Measurements from ENCODE around the gene CA5A. TPM values are rescaled to one million over a fixed set of nuclear protein-coding genes. Genes with fewer than 3 reads are reported as not detected.

CA5A gene
- total and polyA plus RNA-seq, 2 of the 13 experiments (the other 11 are each of a cell fraction or from before 2014, with no cell fraction given): 66.8 to 106 TPM

DNA sequence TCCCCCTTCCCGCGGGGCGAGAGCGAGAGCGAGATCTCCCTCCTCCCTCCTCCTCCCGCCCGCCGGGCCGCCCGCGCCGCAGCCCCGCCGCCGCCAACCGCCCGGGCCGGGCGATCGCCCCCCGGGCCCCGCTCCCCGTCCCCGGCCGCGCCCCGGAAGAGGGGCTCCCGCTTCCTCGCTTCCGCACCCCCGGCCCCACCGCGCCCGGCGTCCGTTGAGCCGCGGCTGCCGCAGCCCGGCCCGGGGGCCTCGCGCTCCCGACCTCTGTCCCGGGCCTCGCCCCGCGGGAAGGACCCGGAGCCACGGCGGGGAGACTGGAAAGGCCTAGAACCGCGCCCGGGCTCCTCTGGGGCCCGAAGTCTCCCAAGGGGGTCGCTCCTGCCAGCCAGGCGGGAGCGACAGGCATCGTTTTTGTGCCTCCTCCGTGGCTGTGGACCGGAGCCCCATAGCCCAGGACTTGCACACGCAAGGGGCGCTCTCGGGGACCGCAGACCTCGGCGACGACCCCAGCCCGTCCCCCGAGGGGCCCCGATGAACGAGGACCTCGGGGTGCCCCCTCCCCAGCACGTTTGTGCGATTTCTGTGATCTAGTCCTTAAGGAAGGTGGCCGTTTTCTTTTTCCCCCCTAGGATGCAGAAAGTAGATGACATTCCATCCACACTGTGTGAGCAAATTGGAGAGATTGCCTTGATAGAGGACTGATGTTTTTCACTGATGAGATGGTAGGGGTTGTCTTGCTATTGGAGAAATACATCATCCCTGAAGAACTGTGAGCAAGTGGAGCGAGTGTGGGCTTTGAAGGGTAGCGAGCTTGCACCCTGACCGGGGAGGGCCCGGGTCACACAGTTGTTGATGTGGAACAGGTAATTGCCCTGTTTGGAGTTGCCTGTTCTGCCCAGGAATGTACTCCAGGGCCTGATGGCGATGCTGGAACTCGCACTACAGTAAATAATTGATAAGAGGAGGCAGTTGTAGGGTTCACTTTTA lies 15.5 kb upstream of the CA5A start (continued):
- TF ChIP-seq, protein P1, sequence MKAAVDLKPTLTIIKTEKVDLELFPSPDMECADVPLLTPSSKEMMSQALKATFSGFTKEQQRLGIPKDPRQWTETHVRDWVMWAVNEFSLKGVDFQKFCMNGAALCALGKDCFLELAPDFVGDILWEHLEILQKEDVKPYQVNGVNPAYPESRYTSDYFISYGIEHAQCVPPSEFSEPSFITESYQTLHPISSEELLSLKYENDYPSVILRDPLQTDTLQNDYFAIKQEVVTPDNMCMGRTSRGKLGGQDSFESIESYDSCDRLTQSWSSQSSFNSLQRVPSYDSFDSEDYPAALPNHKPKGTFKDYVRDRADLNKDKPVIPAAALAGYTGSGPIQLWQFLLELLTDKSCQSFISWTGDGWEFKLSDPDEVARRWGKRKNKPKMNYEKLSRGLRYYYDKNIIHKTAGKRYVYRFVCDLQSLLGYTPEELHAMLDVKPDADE (CRISPR knock-in tag; IDR thresholded peaks at IDR 0.05): no peak
- TF ChIP-seq ZNF20 (CRISPR knock-in tag; IDR thresholded peaks at IDR 0.05) (no peak), ADNP (CRISPR knock-in tag; IDR thresholded peaks at IDR 0.05) (no peak), ZSCAN22 (CRISPR knock-in tag; IDR thresholded peaks at IDR 0.05) (no peak), ZNF383 (CRISPR knock-in tag; IDR thresholded peaks at IDR 0.05; ENCODE audit: borderline replicate concordance) (no peak), NFYC (CRISPR knock-in tag; IDR thresholded peaks at IDR 0.05) (no peak), ZNF34 (CRISPR knock-in tag; IDR thresholded peaks at IDR 0.05; ENCODE audit: borderline replicate concordance) (no peak), PCBP2 (optimal IDR thresholded peaks at IDR 0.05; ENCODE audit: low read depth, low read length, poor library complexity, severe bottlenecking) (no peak), ZNF605 (CRISPR knock-in tag; IDR thresholded peaks at IDR 0.05) (no peak), SOX6 (IDR thresholded peaks at IDR 0.05) (no peak), SOX6 (CRISPR knock-in tag; IDR thresholded peaks at IDR 0.05) (no peak), ZBTB7B (CRISPR knock-in tag; IDR thresholded peaks at IDR 0.05) (peak; percentile 55; the same call in 1 of the 2 replicates)
- TF ChIP-seq, protein P2, sequence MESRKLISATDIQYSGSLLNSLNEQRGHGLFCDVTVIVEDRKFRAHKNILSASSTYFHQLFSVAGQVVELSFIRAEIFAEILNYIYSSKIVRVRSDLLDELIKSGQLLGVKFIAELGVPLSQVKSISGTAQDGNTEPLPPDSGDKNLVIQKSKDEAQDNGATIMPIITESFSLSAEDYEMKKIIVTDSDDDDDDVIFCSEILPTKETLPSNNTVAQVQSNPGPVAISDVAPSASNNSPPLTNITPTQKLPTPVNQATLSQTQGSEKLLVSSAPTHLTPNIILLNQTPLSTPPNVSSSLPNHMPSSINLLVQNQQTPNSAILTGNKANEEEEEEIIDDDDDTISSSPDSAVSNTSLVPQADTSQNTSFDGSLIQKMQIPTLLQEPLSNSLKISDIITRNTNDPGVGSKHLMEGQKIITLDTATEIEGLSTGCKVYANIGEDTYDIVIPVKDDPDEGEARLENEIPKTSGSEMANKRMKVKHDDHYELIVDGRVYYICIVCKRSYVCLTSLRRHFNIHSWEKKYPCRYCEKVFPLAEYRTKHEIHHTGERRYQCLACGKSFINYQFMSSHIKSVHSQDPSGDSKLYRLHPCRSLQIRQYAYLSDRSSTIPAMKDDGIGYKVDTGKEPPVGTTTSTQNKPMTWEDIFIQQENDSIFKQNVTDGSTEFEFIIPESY (CRISPR knock-in tag; IDR thresholded peaks at IDR 0.05): no peak
- TF ChIP-seq, protein P3, sequence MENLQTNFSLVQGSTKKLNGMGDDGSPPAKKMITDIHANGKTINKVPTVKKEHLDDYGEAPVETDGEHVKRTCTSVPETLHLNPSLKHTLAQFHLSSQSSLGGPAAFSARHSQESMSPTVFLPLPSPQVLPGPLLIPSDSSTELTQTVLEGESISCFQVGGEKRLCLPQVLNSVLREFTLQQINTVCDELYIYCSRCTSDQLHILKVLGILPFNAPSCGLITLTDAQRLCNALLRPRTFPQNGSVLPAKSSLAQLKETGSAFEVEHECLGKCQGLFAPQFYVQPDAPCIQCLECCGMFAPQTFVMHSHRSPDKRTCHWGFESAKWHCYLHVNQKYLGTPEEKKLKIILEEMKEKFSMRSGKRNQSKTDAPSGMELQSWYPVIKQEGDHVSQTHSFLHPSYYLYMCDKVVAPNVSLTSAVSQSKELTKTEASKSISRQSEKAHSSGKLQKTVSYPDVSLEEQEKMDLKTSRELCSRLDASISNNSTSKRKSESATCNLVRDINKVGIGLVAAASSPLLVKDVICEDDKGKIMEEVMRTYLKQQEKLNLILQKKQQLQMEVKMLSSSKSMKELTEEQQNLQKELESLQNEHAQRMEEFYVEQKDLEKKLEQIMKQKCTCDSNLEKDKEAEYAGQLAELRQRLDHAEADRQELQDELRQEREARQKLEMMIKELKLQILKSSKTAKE (CRISPR knock-in tag; IDR thresholded peaks at IDR 0.05; ENCODE audit: borderline replicate concordance): no peak
- TF ChIP-seq, protein P4, sequence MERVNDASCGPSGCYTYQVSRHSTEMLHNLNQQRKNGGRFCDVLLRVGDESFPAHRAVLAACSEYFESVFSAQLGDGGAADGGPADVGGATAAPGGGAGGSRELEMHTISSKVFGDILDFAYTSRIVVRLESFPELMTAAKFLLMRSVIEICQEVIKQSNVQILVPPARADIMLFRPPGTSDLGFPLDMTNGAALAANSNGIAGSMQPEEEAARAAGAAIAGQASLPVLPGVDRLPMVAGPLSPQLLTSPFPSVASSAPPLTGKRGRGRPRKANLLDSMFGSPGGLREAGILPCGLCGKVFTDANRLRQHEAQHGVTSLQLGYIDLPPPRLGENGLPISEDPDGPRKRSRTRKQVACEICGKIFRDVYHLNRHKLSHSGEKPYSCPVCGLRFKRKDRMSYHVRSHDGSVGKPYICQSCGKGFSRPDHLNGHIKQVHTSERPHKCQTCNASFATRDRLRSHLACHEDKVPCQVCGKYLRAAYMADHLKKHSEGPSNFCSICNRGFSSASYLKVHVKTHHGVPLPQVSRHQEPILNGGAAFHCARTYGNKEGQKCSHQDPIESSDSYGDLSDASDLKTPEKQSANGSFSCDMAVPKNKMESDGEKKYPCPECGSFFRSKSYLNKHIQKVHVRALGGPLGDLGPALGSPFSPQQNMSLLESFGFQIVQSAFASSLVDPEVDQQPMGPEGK (CRISPR knock-in tag; IDR thresholded peaks at IDR 0.05): no peak
- TF ChIP-seq, protein P5, sequence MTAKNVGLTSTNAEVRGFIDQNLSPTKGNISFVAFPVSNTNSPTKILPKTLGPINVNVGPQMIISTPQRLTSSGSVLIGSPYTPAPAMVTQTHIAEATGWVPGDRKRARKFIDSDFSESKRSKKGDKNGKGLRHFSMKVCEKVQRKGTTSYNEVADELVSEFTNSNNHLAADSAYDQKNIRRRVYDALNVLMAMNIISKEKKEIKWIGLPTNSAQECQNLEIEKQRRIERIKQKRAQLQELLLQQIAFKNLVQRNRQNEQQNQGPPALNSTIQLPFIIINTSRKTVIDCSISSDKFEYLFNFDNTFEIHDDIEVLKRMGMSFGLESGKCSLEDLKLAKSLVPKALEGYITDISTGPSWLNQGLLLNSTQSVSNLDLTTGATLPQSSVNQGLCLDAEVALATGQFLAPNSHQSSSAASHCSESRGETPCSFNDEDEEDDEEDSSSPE (CRISPR knock-in tag; IDR thresholded peaks at IDR 0.05): no peak
- TF ChIP-seq, protein P6, sequence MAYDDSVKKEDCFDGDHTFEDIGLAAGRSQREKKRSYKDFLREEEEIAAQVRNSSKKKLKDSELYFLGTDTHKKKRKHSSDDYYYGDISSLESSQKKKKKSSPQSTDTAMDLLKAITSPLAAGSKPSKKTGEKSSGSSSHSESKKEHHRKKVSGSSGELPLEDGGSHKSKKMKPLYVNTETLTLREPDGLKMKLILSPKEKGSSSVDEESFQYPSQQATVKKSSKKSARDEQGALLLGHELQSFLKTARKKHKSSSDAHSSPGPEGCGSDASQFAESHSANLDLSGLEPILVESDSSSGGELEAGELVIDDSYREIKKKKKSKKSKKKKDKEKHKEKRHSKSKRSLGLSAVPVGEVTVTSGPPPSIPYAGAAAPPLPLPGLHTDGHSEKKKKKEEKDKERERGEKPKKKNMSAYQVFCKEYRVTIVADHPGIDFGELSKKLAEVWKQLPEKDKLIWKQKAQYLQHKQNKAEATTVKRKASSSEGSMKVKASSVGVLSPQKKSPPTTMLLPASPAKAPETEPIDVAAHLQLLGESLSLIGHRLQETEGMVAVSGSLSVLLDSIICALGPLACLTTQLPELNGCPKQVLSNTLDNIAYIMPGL (CRISPR knock-in tag; IDR thresholded peaks at IDR 0.05; ENCODE audit: borderline replicate concordance in 1 of 2, low read depth in 1 of 2): peak; percentile 24 to 73; a peak in 3 of 4 replicates
